ENCODE measurements around the gene C1orf56.

The C1orf56 gene

DNA sequence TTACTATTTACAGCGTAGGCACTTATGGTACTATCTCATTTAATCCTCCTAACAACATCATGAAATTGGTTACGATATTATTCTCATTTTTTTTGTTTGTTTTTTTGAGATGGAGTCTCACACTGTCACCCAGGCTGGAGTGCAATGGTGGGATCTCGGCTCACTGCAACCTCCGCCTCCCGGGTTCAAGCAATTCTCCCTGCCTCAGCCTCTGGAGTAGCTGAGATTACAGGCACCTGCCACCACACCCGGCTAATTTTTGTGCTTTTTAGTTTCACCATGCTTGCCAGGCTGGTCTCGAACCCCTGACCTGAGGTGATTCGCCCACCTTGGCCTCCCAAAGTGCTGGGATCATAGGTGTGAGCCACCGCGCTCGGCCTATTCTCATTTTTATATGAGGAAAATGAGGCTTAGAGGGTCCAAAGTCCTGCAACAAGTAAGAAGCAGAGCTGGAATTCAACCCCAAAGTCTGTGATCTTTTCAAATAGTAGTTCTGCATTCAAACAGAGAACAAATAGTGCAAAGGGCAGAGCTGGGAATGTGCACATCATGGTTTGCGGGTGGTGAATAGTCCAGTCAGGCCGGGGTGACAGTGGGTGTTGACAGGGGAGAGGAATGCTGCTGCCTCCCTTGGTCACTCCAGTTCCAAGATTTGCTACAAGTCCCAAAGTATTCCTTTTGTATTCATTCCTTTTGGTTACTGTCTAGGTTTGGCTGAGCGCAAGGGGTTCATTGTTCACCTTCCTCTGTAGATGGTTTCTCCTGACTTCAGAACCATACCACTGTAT lies 34.7 kb upstream of the C1orf56 start:
- H3K4me3 ChIP-seq (ENCODE audit: low read length): no peak overlapping the region
- no peak for DNase-seq (ENCODE audit: low read depth, low spot score)

DNA sequence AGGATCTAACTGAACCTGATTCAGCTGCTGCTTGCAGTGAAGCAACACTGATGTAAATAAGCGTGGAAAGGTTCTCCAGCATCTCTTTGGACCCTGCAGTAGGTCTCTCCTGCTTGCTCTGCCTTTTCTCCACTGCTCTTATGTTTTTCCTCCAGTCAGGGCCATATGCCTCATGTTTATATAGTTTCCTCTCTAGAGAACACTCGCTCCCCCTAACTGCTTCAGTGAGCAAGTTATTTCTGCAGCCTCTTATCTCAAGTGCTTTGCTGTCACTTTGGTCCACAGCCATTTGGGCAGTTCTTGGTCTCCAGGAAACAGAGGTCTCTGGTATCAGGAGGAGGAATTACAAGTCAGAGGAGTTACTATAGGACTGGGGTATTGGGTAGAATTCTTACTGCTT lies 34.0 kb upstream of the C1orf56 start:
- no peak overlapping the region for H3K4me3 ChIP-seq (ENCODE audit: low read length)
- no peak for DNase-seq (ENCODE audit: low read depth, low spot score)

DNA sequence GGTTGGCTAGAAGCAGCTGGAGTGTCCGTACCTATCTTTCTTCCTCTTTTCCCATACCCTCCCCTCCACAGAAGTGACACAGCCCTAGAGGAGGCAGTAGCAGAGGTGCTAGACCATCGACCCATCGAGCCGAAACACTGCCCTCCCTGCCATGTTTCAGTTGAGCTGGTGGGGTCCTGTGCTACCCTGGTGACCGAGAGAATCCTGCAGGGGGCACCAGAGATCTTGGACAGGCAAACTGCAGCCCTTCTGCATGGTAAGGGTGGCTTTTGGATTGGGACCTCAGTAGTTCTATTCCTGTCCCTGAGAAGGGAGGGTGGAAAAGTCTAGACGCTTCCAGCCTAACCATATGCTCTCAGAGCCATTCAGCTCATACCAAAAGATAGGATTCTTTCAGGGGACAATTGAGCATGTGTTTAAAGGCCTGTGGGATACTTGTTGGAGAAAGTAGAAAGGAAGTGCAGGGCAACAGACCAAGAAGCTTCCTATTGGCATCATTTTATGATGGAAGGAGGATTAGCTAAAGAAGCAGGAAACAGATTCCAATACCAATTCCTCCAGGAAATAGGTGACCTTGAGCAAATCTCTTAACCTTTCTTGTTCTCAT lies 22.9 kb upstream of the C1orf56 start:
- no peak overlapping the region for H3K4me3 ChIP-seq (ENCODE audit: low read length)
- DNase-seq (ENCODE audit: low read depth, low spot score): peak; percentile 58

DNA sequence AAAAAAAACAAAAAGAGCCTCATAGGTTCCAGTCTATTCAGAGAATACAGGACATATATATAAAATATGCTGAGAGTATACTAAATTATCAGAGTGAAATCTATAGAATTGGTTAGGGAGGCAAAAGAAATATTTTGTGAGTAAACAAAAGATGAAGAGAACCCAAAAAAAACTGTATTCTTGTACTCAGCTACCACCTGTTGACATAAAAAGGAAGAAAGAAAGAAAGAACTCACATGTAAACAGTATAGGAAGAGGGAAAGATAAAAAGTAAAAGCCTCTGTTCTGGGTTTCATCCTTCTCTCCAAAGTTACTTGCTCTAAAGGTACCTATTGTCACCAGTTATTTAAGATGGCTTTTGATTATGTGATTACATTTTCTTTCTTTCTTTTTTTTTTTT lies 21.1 kb upstream of the C1orf56 start:
- no peak overlapping the region for H3K4me3 ChIP-seq (ENCODE audit: low read length)
- DNase-seq (ENCODE audit: low read depth, low spot score): no peak

DNA sequence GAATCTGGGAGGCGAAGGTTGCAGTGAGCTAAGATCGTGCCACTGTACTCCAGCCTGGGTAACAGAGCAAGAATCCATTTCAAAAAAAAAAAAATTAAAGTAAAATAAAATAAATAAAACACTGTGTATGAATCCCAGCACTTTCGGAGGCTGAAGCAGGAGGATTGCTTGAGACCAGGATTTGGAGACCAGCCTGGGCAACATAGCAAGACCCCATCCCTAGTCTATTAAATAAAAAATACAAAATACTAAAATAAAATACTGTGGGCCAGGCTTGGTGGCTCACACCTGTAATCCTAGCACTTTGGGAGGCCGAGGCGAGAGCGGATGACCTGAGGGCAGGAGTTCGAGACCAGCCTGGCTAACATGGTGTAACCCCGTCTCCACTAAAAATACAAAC lies 15.4 kb upstream of the C1orf56 start:
- no peak overlapping the region for H3K4me3 ChIP-seq (ENCODE audit: low read length)
- DNase-seq (ENCODE audit: low read depth, low spot score): no peak

GRCh38 chr1:151035167-151035566 lies 12.4 kb upstream of the C1orf56 start:
- no peak for DNase-seq (ENCODE audit: low read depth, low spot score)
- H3K4me3 ChIP-seq (ENCODE audit: low read length): no peak overlapping the region

GRCh38 chr1:151036356-151036755 lies 11.2 kb upstream of the C1orf56 start, which contains the start of gene BNIPL:
BNIPL (plus strand) TSS chr1:151036586; CDS start chr1:151036726, 140 bp downstream.
- no peak for DNase-seq (ENCODE audit: low read depth, low spot score)
- no peak within 1 kb of the TSS for H3K4me3 ChIP-seq (ENCODE audit: low read length)

- no peak for DNase-seq (ENCODE audit: low read depth, low spot score)
- no peak overlapping the region for H3K4me3 ChIP-seq (ENCODE audit: low read length)
Observed at GRCh38 chr1:151037032-151037431, 10.5 kb upstream of the C1orf56 start.

DNA sequence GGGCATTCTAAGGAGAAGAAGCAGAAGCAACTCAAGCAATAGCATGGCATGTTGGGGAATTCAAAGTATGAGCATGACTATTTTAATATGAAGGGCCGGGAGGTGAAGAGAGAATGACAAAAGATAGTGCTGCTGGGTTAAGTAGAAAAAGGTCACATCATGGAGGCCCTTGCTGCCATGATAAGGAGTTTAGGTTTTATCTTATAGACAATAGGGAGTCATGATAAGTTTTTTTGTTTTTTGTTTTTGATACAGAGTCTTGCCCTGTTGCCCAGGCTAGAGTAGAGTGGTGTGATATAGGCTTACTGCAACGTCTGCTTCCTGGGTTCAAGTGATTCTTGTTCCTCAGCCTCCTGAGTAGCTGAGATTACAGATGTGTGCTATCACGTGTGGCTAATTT lies 8.0 kb upstream of the C1orf56 start:
- H3K4me3 ChIP-seq (ENCODE audit: low read length): no peak overlapping the region
- no peak for DNase-seq (ENCODE audit: low read depth, low spot score)

- DNase-seq (ENCODE audit: low read depth, low spot score): no peak
- no peak overlapping the region for H3K4me3 ChIP-seq (ENCODE audit: low read length)
Observed at GRCh38 chr1:151043163-151043562, 4.4 kb upstream of the C1orf56 start.

- H3K4me3 ChIP-seq (ENCODE audit: low read length): peak overlapping the region; percentile 37
- DNase-seq (ENCODE audit: low read depth, low spot score): no peak
Observed at GRCh38 chr1:151047925-151048644, 534 bp downstream of the C1orf56 start.

- no peak overlapping the region for H3K4me3 ChIP-seq (ENCODE audit: low read length)
- no peak for DNase-seq (ENCODE audit: low read depth, low spot score)
Observed at GRCh38 chr1:151048645-151049032, 1.1 kb downstream of the C1orf56 start.

GRCh38 chr1:151049458-151049857 lies 1.9 kb downstream of the C1orf56 start:
- no peak for DNase-seq (ENCODE audit: low read depth, low spot score)
- H3K4me3 ChIP-seq (ENCODE audit: low read length): no peak overlapping the region

GRCh38 chr1:151050051-151050688 lies 2.6 kb downstream of the C1orf56 start:
- DNase-seq (ENCODE audit: low read depth, low spot score): no peak
- no peak overlapping the region for H3K4me3 ChIP-seq (ENCODE audit: low read length)

- no peak for DNase-seq (ENCODE audit: low read depth, low spot score)
- no peak overlapping the region for H3K4me3 ChIP-seq (ENCODE audit: low read length)
Observed at GRCh38 chr1:151051356-151052009, 3.9 kb downstream of the C1orf56 start.

DNA sequence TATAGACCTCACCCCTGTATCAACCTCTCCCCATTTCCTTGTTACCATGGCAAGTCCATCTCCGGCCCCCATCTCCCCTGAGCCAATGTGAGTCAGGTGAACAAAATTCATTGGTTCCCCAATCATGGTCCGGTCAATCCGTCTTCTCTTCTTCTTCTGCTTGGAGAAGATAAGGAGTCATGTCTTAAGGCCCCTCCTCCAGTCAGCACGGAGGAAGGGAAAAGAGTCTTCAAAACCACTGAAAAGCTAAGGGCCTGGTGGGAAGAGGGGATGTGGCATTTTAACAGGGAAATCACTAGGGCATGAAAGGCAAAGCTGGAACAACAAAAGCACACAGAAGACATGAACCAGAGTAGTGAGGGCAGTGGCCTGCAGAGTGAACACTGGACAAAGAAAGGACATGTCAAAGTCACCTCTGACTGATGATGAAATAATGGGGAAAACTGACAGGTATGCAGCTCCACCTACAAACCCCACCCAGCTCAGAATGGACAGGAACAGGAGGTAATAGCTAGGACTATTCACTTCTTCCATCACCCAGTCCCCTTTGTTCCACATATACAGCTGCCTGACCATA lies 7.5 kb downstream of the C1orf56 start:
- no peak overlapping the region for H3K4me3 ChIP-seq (ENCODE audit: low read length)
- no peak for DNase-seq (ENCODE audit: low read depth, low spot score)

DNA sequence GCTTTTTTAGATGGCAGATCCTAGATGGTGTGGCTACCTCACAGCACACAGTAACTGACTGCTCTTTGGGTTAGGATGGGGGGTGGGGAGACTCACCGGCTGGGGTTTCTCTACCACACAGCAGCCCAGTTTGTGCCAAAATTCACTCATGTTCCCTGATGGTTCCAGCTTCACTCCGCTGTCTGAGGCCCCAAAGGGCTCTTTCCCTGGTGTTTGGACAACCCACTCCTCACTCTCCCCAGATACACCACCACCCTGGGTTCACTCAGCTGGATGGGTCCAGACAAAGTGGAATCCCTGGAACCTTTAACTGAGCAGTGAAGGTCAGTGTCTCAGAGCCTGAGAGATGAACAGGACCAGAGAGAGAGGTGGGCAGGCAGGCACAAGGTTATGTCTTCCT lies 8.0 kb downstream of the C1orf56 start:
- no peak for DNase-seq (ENCODE audit: low read depth, low spot score)
- H3K4me3 ChIP-seq (ENCODE audit: low read length): no peak overlapping the region

- peak overlapping the region; percentile 13; the same call in 1 of the 2 replicates for H3K4me3 ChIP-seq (ENCODE audit: low read length)
- peak; percentile 57 for DNase-seq (ENCODE audit: low read depth, low spot score)
Observed at GRCh38 chr1:151056149-151056548, 8.6 kb downstream of the C1orf56 start.

DNA sequence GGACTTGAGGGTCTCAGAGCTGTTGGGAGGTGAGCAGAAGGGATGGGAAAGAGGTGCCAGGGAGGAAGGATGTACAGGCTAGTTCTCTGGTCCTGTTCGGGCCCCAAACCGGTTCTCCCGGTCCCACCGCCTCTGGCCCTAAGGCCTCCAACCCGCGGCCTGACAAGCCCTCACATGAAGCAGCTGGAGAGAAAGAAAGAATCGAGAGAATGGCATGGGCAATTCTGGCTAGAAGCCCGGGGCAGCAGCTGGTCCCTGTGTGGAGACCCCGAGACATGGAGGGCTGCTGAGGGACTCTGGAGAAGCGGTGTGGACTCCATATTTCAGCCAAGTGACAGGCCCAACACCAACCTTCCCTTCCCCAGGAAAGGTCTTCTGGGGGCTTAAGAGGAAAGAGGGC lies 11.1 kb downstream of the C1orf56 start:
- DNase-seq (ENCODE audit: low read depth, low spot score): no peak
- peak overlapping the region; percentile 98 for H3K4me3 ChIP-seq (ENCODE audit: low read length)
